T1000 (cell line): ENCODE data around the gene NSL1.
A peak's percentile ranks its signal among the peaks of the same experiment; 100 is the strongest.
"Not testable (repeated sequence)": the region's sequence is repeated elsewhere in the genome, so short reads cannot be mapped to it uniquely, and the experiment has no call there.

Experiments used
- DNase-seq: peaks from one replicate; lab custom pipeline; 2025; ENCODE audit warnings: mixed read lengths; lab: John Stamatoyannopoulos, UW

Gene NSL1, protein sequence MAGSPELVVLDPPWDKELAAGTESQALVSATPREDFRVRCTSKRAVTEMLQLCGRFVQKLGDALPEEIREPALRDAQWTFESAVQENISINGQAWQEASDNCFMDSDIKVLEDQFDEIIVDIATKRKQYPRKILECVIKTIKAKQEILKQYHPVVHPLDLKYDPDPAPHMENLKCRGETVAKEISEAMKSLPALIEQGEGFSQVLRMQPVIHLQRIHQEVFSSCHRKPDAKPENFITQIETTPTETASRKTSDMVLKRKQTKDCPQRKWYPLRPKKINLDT

DNA sequence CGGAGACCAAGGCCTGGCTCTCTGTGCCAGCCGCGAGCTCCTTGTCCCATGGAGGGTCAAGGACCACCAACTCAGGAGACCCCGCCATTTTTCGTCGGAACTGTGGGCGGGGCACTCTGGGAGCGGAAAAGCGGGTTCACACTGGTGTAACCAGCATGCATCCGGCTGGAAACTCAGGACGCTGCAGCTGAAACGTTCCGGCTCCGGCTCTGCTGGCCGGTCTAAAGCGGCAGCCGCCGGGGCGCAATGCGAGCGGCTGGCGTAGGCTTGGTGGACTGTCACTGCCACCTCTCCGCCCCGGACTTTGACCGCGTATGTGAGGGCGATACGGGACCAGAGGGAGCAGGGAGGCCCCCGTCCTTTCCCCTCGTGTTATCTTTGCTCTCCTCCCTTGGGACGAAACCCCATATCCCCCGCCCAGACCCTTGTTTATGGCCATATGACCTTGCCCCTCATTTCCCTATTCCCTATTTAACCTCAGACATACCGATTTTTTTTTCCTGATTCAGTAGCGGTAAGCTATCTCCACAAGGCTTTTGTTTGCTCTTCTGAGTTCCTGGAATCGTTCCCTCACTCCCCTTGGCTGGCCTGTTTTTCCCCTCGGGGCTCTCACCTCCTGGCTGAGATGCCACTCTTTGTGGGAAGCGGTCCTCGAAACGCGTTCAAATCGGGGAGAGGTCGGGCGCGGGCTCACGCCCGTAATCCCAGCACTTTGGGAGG lies at the start of gene NSL1, which contains the start of gene TATDN3:
NSL1 (minus strand) TSS at position 102 of the 720 bp plus-strand sequence; CDS start at position 88, 14 bp downstream.
TATDN3 (plus strand) TSS at position 219 of the 720 bp plus-strand sequence; CDS start at position 247, 28 bp downstream.
- peak; percentile 92 for DNase-seq

DNA sequence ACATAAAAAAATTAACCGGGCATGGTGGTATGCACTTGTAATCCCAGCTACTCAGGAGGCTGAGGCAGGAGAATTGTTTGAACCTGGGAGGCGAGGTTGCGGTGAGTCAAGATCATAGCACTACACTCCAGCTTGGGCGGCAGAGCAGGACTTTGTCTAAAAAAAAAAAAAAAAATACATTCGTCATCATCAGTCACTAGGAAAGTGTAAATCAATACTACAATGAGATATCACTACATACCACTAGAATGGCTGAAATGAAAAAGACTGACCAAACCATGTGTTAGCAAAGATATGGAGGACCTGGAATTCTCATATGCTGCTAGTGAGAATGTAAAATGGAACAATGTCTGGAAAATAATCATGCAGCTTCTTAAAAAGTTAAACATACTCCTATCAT lies 46.6 kb upstream of the NSL1 start:
- DNase-seq, result no peak

DNA sequence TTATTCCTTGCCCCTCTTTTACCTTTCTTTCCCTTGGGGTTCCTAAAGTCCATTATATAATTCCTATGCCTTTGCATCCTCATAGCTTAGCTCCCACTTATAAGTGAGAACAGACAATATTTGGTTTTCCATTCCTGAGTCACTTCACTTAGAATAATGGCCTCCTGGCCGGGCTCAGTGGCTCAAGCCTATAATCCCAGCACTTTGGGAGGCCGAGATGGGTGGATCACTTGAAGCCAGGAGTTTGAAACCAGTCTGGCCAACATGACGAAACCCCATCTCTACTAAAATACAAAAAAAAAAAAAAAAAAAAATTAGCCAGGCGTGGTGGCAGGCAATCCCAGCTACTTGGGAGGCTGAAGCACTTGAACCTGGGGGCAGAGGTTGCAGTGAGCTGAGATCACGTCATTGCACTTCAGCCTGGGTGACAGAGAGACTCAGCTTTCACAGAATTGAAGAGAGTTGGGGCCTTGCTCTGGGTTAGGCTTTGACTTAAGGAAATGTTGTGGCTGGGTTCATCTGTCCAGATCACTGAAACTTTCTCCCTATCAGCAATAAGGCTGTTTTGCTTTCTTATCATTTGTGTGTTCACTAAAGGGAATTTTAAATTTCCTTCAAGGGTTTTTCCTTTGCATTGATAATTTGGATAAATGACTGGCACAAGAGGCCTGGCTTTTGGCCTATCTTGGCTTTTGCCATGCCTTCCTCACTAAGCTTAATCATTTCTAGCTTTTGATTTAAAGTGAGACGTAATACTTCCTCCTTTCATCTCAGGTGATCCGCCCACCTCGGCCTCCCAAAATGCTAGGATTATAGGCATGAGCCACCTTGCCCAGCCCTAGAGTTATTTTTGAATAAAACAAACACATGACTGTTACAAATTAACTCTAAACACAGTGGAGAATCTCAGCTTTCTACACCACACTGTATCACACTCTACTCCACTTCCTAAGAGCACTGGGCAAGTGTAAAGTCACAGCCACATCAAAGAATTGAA lies 41.9 kb upstream of the NSL1 start:
- DNase-seq, result not testable (repeated sequence)

DNA sequence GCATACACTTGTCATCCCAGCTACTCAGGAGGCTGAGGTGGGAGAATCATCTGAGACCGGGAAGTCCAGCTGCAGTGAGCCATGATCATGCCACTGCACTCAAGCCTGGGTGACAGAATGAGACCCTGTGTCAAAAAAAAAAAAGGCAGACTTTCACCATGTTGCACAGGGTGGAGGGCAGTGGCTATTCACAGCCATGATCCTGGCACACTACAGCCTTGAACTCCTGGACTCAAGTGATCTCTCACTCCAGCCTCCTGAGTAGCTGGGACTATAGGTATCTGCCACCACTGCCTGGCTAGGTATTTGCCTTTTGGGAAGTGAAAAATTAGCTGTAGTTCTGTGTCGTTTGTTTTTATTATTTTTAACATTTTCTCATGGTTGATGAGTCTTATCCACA lies 36.8 kb upstream of the NSL1 start:
- no peak for DNase-seq

DNA sequence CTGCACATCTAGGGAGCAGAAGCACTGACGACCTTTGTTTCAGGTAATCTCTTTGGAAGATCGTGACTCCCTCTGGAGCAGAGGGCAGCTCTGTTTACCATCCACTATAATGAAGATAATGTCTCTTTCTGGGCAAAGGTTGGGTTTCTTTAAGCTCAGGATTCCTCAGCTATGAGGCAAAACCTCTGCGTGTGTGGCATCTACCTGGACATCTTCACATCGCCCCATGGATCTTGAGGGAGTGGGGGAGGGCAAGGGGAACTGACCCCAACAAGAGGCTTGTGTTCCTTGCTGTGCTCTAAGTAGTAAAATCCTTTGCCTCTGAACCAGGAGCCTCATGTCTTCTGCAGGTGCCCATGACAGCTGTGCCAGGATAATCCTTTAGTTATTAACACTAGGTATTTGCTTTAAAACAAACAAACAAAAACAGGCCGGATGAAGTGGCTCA lies 36.3 kb upstream of the NSL1 start:
- DNase-seq, result no peak

DNA sequence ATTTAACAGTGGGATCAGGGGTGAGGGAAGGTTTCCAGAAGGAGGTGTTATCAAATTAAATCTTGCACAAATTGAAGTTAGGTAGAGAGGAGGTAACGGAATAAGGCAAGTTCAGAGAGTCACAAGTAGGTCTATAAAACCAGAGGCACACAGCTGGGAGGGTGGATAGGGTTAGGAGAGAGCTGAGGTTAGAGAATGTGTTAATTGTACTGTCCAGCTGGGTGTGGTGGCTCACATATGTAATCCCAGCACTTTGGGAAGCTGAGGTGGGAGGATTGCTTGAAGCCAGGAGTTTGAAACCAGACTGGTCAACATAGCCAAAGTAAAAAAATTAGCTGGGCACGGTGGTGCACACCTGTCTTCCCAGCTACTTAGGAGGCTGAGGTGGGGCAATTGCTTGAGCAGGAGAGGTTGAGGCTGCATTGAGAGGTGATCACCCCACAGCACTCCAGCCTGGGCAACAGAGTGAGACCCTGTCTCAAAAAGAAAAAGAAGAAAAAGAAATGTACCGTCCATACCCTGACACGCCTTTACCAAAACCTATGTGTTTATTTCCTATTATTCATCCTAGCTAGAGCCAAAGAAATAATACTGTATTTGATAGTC lies 35.7 kb upstream of the NSL1 start:
- DNase-seq, result no peak

DNA sequence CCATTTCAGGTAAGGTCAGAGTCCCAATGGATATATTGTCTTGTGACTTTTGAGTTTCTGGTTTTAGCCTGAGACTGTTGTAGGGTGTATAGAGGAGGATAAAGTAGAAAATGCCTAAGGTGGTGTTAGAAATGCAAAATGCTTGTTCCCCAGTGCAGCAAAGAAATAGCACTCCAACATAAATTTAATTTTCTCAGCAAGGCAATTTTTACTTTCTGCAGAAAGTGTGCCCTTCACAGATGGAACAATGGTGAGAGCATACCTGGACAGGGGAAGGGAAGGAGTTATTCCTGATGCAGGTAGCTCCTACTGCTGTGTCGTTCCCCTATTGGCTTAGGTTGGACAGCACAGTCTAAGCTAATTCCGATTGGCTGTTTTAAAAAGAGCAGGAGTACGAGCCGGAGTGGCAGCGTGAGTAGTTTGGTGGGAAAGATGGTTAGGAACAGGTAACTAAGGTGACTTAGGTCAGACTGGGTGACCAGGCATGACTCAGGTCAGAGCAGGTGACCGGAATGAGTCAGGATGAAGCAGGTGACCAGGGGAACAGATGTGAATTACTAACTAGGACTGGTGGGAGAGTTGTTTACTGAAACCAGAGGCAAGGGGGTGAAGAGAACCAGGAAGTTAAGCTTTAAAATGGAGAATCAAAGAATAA lies 34.3 kb upstream of the NSL1 start:
- no peak for DNase-seq

DNA sequence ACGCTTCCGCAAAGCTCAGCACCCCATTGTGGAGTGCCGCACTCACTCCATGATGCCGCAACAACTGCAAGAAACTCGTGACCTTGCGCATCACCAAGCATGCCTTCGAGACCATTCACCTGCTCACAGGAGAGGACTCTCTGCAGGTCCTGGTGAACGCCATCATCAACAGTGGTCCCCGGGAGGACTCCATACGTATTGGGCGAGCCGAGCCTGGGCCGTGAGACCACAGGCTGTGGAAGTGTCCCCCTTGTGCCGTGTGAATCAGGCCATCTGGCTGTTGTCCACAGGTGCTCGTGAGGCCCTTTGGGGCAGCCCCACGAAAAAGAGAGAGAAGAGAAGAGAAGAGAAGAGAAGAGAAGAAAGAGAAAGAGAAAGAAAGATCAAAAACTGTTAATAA lies 32.6 kb upstream of the NSL1 start:
- DNase-seq, result no peak

DNA sequence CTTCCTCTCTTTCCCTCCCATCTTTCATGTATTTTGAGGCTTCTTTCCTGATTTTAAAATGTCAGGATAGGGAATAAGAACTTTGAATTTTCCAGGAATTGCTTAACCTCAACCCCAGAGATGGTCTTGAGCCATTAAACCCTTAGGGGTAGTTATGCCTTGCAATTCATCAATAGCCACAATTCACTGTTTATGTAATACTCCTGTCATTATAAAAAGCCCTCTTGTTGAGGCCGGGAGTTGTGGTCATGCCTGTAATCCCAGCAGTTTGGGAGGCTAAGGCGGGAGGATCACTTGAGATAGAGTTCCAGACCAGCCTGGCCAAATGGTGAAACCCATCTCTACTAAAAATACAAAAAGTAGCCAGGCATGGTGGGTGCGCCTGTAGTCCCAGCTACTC lies 31.4 kb upstream of the NSL1 start:
- no peak for DNase-seq

DNA sequence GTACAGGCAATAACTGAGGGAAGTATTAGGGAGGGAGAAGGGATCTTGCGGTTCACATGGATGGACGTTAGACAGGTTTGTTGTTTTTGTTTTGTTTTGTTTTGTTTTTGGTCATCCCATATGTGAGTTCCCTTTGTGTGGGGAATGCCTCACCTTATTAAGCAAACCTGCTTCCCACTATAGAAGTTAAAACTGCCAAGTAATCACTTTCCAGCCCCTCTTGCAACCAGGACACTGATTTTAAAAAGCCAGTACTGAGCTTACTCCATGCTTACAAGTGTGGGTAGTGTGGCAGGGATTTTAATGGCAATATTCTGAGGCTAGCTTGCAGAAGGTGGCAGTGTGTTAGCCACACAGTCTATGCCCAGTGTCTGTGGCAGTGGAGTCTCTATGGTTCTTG lies 29.4 kb upstream of the NSL1 start:
- no peak for DNase-seq

DNA sequence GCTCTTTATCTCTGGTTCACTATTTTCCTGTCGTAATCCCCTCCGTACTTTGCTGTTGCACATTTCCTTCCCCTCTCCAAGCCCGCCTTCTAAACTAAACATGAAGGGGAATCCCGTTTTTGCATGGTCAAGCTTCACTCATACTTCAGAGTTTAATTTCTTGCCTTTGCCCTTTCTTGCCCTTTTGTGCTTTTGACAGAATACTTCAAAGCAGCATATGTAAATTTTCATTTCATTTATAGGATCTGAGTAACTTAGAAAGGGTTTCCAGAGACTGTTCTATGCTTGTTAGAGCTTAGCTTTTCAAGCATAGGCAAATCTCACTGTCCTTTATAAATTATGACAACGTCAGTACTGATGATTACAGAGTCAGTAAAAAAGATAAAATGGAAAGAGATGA lies 28.1 kb upstream of the NSL1 start:
- DNase-seq, result no peak

DNA sequence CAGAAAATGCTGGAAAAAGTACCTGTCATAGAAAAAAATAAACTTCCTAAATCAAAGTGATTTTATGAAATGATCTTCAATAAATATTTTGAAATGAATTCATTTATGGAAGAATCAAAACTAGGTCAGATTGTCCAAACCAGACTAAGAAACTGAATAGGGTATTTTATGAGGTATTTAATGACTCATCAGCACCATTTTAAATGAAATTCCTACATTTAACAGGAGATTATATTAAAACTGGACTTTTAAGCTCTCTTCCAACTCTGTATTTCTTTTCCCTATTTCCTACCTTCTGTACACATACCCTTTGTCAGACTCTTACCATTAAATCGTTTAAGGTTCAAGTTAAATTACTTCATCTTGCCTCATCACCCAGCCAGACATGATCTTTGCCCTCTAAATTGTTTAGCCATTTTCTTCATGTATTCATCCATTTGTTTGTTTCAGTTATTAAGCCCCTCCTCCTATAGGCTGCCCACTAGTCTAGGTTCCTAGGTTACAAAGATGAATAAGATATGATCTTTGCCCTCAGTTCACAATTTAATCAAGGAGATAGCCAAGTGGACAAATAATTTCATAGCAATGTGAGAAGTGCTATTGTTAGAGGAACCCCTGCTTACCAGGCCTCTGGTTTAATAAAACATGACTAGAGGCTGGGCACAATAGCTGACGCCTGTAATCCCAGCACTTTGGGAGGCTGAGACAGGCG lies 25.1 kb upstream of the NSL1 start:
- no peak for DNase-seq

DNA sequence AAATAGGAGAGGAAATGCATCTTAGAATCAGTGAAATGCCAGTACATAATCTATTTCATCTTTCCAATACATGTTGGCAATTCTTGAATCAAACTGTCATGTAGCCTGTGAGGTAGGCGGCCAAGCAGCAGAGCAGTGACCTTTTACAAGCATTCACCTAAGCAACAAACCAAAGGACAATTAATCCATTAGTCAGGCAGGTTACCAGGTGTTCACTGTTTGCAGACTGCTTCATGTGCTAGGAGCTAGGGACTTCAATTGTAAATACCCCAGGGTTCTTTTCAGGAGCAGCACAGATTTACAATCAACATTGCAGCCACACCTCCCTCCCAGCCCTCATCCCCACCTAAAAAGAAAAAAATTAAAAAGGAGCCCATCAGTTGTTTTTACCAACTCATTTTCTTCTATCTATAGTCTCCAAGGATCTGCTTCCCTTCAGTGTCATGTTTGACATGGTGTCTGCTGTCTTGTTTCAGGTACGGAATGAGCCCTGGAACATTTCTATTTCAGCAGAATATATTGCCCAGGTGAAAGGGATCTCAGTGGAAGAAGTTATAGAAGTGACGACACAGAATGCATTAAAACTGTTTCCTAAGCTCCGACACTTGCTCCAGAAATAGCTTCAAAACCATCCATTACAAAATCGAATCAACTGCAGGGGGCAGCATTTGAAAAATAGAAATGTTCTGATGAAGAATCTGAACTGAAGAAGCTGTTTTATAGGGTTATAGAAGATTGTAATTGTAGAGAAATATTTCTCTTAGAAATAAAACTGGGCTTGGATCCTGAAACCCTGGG lies 23.2 kb upstream of the NSL1 start:
- DNase-seq, result no peak

DNA sequence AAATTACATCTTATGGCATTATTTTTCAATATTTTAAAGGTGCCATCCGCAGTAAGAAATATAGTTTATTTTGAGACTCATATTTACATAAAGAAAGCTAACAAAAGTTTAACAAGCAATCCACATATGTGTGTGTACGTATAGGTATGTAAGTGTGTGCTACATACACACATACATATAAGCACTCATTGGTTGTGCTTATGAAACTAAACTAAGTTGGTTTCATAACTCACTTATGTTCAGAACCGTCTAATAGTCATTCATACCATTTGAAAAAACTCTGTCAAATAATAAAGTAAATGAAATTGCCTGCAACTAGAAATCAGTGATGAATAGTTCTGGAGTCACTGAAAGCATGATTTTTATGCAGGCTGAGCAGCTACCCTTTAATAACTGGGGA lies 14.2 kb upstream of the NSL1 start:
- DNase-seq, result no peak

DNA sequence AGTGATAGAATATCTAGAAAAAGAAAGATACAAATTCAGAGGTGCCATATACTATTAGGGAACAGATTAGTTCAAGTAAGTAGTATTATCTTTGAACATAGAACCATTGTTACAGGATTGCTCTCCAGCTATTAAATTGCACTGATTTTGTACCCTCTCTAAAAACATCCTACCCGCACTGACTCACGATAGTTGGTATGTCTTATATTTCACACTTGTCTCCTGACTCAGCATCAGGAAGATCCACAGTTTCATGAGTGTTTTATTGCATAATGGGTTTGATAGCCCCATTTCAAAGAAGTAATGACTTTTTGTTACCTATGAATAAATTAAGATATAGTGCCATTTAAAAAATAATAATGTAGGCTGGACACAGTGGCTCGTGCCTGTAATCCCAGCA lies 6.1 kb upstream of the NSL1 start:
- no peak for DNase-seq

DNA sequence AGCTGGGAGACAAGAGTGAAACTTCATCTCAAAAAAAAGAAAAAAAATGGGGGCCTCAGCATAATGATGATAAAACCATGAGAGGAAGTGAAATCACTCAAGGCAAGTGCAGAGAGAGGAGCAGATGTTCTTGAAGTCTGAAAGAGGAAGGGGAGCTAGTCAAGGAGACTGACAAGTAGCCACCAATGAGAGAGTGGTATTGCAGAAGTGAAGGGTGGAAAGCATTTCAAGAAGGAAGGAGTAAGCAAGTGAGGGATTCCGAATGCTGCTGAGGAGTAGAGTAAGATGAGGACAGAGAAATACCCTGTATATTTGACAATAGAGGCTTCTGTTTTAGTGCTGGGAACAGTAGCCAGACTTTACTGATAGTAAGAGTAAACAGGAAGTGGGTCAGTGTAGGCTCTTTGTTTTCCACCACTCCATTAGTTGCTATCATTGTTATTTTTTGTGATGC lies 3.0 kb upstream of the NSL1 start:
- DNase-seq, result no peak

DNA sequence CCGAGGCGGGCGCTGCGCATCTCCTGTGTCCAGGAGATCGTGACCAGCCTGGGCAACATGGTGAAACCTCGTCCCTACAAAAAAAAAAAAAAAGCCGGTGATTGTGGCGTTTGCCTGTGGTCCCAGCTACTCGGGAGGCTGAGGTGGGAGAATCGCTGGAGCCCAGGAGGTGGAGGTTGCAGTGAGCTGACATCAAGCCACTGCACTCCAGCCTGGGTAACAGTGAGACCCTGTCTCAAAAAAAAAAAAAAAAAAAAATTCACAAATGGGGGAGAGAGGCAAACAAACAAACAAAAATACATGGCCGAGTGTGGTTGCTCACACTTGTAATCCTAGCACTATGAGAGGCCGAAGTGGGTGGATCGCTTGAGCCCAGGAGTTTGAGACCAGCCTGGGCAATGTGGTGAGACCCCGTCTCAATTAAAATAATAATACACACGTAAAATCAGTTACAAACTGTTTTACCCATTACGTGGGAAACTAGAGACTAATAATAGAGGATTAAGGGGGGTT lies 875 bp upstream of the NSL1 start:
- no peak for DNase-seq

DNA sequence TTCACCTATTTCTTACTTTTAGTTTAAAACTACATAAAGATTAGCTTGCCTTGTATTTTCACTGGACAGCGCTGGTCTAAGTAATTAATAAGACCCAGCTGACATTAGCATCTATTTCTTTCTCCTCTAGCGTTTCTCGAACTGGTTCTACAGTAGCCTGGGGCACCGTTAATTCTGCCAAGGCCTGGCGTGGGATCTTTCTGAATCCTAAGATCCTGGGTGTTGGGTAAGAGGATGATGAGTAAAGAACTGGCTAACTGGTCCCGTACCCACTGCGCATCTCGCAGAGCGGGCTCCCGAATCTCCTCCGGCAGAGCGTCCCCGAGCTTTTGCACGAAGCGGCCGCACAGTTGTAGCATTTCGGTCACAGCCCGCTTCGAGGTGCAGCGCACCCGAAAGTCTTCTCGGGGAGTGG lies 309 bp downstream of the NSL1 start:
- no peak for DNase-seq

DNA sequence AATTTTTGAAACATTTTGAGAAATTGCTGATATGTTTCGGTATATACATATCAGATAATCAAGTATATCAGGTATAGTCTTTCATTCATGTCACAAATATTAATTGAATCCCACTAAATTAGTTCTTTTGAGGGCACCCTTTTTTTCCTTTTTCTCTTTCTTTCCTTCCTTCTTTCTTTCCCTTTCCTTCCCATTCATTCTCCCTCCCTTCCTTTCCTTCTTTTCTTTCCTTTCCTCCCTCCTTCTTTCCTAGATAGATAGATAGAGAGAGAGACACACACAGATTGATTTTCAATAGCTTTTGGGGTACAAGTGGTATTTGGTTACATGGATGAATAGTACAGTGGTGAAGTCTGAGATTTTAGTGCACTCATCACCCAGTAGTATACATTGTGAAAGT lies 5.7 kb downstream of the NSL1 start:
- DNase-seq, result no peak

DNA sequence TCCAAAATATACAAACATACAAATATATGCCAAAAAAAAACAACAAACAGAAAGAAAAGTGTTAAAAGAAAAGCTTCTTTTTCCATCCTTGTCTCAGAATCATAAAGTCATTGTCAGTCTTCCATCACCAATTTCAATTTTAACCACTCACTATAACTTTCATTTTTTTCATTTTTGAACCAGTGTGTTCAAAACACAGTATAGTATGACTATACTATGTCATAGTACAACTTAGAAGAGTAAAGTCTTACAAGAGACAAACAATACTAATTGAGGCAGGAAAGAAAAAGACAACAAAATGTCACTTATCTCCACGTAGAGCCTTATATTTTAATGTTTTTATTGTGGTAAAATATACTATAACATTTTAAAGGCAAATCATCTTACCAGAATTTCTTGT lies 7.6 kb downstream of the NSL1 start:
- DNase-seq, result no peak
